ENCODE data around the gene NAXD.

The NAXD gene

DNA sequence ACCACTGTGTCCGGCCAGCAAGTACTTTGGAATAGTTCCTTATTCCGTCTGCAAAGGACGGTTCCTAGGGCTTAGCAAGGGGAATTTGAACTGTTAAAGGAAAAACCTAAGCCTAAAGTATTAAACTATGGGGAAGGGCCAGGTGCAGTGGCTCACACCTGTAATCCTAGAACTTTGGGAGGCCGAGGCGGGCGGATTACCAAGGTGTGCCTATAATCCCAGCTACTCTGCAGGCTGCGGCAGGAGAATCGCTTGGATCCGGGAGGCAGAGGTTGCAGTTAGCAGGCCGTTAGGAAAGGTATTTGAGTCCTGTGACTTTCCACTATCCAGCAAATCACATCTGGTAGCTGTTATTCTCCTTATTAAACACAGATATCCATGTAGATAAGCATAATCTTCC, 44.5 kb upstream of the NAXD start:
- Histone ChIP-seq H3K27ac (ENCODE audit: low read depth, low read length) (no peak overlapping the region), H3K4me2 (ENCODE audit: low read depth, low read length, poor library complexity, severe bottlenecking) (no peak overlapping the region), H3K4me3 (ENCODE audit: insufficient read depth, low read length, poor library complexity, severe bottlenecking) (no peak overlapping the region), H3K36me3 (ENCODE audit: low read length) (no peaks in the 10 kb centered on the region), H3K9me3 (ENCODE audit: insufficient read depth, low read length) (no peaks in the 10 kb centered on the region), H3K79me2 (ENCODE audit: insufficient read depth, low read length) (no peaks in the 10 kb centered on the region), H3K27me3 (ENCODE audit: low read length) (no peaks in the 10 kb centered on the region), H3K9me2 (replicated peaks; ENCODE audit: insufficient read depth, low read length) (no peaks in the 10 kb centered on the region), H3K9ac (ENCODE audit: low read length) (no peak overlapping the region), H3F3A (ENCODE audit: insufficient read depth) (no peaks in the 10 kb centered on the region), H2AFZ (ENCODE audit: low read depth, low read length, severe bottlenecking) (no peak overlapping the region), H4K20me1 (ENCODE audit: low read depth, low read length) (no peaks in the 10 kb centered on the region)
- no peak for TF ChIP-seq EZH2phosphoT487 (conservative IDR thresholded peaks at IDR 0.05; ENCODE audit: low read length)
- TF ChIP-seq, protein P1, sequence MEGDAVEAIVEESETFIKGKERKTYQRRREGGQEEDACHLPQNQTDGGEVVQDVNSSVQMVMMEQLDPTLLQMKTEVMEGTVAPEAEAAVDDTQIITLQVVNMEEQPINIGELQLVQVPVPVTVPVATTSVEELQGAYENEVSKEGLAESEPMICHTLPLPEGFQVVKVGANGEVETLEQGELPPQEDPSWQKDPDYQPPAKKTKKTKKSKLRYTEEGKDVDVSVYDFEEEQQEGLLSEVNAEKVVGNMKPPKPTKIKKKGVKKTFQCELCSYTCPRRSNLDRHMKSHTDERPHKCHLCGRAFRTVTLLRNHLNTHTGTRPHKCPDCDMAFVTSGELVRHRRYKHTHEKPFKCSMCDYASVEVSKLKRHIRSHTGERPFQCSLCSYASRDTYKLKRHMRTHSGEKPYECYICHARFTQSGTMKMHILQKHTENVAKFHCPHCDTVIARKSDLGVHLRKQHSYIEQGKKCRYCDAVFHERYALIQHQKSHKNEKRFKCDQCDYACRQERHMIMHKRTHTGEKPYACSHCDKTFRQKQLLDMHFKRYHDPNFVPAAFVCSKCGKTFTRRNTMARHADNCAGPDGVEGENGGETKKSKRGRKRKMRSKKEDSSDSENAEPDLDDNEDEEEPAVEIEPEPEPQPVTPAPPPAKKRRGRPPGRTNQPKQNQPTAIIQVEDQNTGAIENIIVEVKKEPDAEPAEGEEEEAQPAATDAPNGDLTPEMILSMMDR (IDR thresholded peaks at IDR 0.05; ENCODE audit: insufficient read depth, low read length, poor library complexity, severe bottlenecking): no peak

DNA sequence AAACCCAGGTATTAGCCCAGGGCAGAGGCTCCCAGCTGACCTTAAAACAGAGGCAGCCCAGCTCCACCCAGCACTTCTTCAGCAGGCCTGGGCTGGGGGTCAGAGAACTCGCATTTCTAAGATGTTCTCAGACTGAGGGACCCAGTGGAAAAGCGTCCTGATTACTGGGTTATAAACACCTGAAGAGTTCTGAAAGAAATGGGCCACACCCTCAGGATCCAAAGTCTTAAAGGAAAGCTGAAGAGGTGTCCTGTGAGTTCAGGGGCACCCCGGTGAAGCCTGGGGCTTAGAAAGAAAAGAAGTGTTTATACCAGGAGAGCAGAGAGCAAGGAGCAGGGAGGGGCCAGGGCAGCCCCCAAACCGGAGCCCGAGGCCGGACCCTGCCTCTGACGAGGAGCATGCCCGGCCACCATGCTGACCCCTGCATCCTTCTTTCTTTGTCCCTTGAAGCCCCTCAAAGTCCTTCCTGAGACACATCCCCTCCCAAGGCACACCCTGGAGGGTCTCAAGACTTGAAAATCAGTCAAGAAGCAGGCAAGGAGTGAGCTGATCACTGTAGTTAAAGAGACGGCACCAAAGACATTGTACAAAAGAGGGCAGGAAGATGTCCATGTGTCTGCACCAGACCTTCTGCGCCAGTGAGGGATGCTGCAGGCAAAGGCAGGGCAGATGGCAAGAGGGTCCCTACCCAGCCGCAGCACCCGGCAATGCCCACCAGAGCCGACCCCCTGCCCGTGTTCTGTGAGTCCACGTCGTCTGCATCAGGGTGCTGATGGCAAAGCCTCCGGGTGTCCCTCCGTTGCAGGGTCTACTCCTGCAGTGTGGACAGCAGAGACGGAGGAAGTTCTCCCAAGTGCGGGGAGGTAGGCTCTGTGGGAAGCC, 43.2 kb upstream of the NAXD start:
- Histone ChIP-seq H4K20me1 (ENCODE audit: low read depth, low read length) (no peaks in the 10 kb centered on the region), H3K36me3 (ENCODE audit: low read length) (no peaks in the 10 kb centered on the region), H3K9me3 (ENCODE audit: insufficient read depth, low read length) (no peaks in the 10 kb centered on the region), H3K79me2 (ENCODE audit: insufficient read depth, low read length) (no peaks in the 10 kb centered on the region), H3K4me2 (ENCODE audit: low read depth, low read length, poor library complexity, severe bottlenecking) (no peak overlapping the region), H3K4me3 (ENCODE audit: insufficient read depth, low read length, poor library complexity, severe bottlenecking) (no peak overlapping the region), H2AFZ (ENCODE audit: low read depth, low read length, severe bottlenecking) (no peak overlapping the region), H3F3A (ENCODE audit: insufficient read depth) (no peaks in the 10 kb centered on the region), H3K9me2 (replicated peaks; ENCODE audit: insufficient read depth, low read length) (no peaks in the 10 kb centered on the region), H3K27ac (ENCODE audit: low read depth, low read length) (no peak overlapping the region), H3K9ac (ENCODE audit: low read length) (no peak overlapping the region), H3K27me3 (ENCODE audit: low read length) (no peaks in the 10 kb centered on the region)
- TF ChIP-seq, protein P1 (IDR thresholded peaks at IDR 0.05; ENCODE audit: insufficient read depth, low read length, poor library complexity, severe bottlenecking): no peak
- TF ChIP-seq EZH2phosphoT487 (conservative IDR thresholded peaks at IDR 0.05; ENCODE audit: low read length): no peak

DNA sequence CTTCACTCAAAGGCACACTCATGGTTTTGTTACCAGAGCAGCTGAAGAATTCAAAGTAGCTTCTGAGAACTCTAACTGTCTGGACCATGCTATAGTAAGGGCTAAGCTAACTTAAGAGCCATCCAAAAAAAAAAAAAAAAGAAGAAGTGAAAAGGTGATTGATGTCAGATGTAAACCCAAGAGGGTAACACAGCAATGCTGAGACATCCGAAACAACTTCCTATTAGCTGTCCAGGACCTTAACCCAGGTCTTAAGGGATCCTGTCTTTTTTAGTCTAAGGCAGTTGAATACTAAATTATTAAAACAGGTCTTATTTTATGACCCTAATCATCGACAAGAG, 42.6 kb upstream of the NAXD start:
- Histone ChIP-seq H3K36me3 (ENCODE audit: low read length) (no peaks in the 10 kb centered on the region), H3K9me2 (replicated peaks; ENCODE audit: insufficient read depth, low read length) (no peaks in the 10 kb centered on the region), H2AFZ (ENCODE audit: low read depth, low read length, severe bottlenecking) (no peak overlapping the region), H3K9ac (ENCODE audit: low read length) (no peak overlapping the region), H3K79me2 (ENCODE audit: insufficient read depth, low read length) (no peaks in the 10 kb centered on the region), H3K4me3 (ENCODE audit: insufficient read depth, low read length, poor library complexity, severe bottlenecking) (no peak overlapping the region), H3K27me3 (ENCODE audit: low read length) (no peaks in the 10 kb centered on the region), H3K4me2 (ENCODE audit: low read depth, low read length, poor library complexity, severe bottlenecking) (no peak overlapping the region), H3F3A (ENCODE audit: insufficient read depth) (no peaks in the 10 kb centered on the region), H4K20me1 (ENCODE audit: low read depth, low read length) (no peaks in the 10 kb centered on the region), H3K9me3 (ENCODE audit: insufficient read depth, low read length) (no peaks in the 10 kb centered on the region), H3K27ac (ENCODE audit: low read depth, low read length) (no peak overlapping the region)
- TF ChIP-seq, protein P1 (IDR thresholded peaks at IDR 0.05; ENCODE audit: insufficient read depth, low read length, poor library complexity, severe bottlenecking): no peak

All from SU-DHL-6 (cell line).